ENCODE data around the gene EGFL7.

The EGFL7 gene

GRCh38 chr9:136687721-136688223, 25.1 kb downstream of the EGFL7 start:
- DNase-seq, result no peak

- DNase-seq, result no peak
Measured at GRCh38 chr9:136688274-136689107, 25.8 kb downstream of the EGFL7 start.

GRCh38 chr9:136689108-136689460, 26.4 kb downstream of the EGFL7 start:
- DNase-seq, result no peak

GRCh38 chr9:136690104-136690805, 27.5 kb downstream of the EGFL7 start:
- DNase-seq, result no peak

- DNase-seq, result no peak
Measured at GRCh38 chr9:136690806-136691261, 28.1 kb downstream of the EGFL7 start.

- DNase-seq, result no peak
Measured at GRCh38 chr9:136691316-136692184, 28.8 kb downstream of the EGFL7 start.

- DNase-seq, result no peak
Measured at GRCh38 chr9:136692185-136693134, 29.7 kb downstream of the EGFL7 start.

GRCh38 chr9:136693135-136693489, 30.4 kb downstream of the EGFL7 start:
- no peak for DNase-seq

- DNase-seq, result no peak
Measured at GRCh38 chr9:136693490-136694162, 30.9 kb downstream of the EGFL7 start.

- DNase-seq, result no peak
Measured at GRCh38 chr9:136694163-136694871, 31.6 kb downstream of the EGFL7 start.

- no peak for DNase-seq
Measured at GRCh38 chr9:136694872-136695247, 32.1 kb downstream of the EGFL7 start.

- no peak for DNase-seq
Measured at GRCh38 chr9:136695435-136695895, 32.7 kb downstream of the EGFL7 start.

GRCh38 chr9:136695955-136696354, 33.2 kb downstream of the EGFL7 start:
- no peak for DNase-seq

GRCh38 chr9:136696502-136696901, 33.8 kb downstream of the EGFL7 start:
- DNase-seq, result no peak

GRCh38 chr9:136697146-136697820, 34.6 kb downstream of the EGFL7 start:
- no peak for DNase-seq

GRCh38 chr9:136697821-136698526, 35.3 kb downstream of the EGFL7 start:
- DNase-seq, result no peak

GRCh38 chr9:136698635-136699246, 36.0 kb downstream of the EGFL7 start:
- no peak for DNase-seq

- no peak for DNase-seq
Measured at GRCh38 chr9:136700304-136700703, 37.6 kb downstream of the EGFL7 start.
